BJ (cell line): Measurements from ENCODE around the gene EPB41L3. TPM values are rescaled to one million over a fixed set of nuclear protein-coding genes. Genes with fewer than 3 reads are reported as not detected.
A peak's percentile ranks its signal among the peaks of the same experiment; 100 is the strongest.

Experiments
- CTCF ChIA-PET: fragments of 350-600 bp; formaldehyde crosslinking; extraction: SDS; loops from one replicate; lab custom pipeline; 2021; ENCODE audit warnings: antibody characterized with exemption, inconsistent platforms; lab: Yijun Ruan, JAX
- POLR2A ChIA-PET: fragments of 300-600 bp; sonication (Branson Sonifier 250); formaldehyde crosslinking; extraction: SDS; loops from one replicate; lab custom pipeline; 2021; ENCODE audit warnings: antibody characterized with exemption; lab: Charles Lee
- DNase-seq: peaks from one replicate; pipeline ENCODE4 v3.0.0-alpha.2; 2011; ENCODE audit warnings: low read depth
- H3K27me3 ChIP-seq: 2 replicates; pipeline ENCODE4 v1.6.0; 2011; ENCODE audit warnings: low read length; ENCODE audit not compliant: control insufficient read depth, insufficient read depth
- H3K36me3 ChIP-seq: 2 replicates; pipeline ENCODE4 v1.5.1; 2011; ENCODE audit warnings: low read length; ENCODE audit not compliant: control insufficient read depth, insufficient read depth
- H3K4me3 ChIP-seq: 2 replicates; pipeline ENCODE4 v1.5.1; 2011; ENCODE audit warnings: low read depth, mild to moderate bottlenecking, control low read depth, low read length
- polyA plus RNA-seq: library from polyadenylated mRNA; depleted of rRNA; stranded (reverse); fragments of >200 nt; gene quantifications from 2 replicates; pipeline ENCODE4 v1.2.3, GENCODE V29; 2011
- TF ChIP-seq, protein P1 (sequence below): IDR thresholded peaks from 2 replicates; pipeline ENCODE4 v1.5.1; 2011; ENCODE audit warnings: low read depth, mild to moderate bottlenecking, control low read depth, inconsistent platforms, low read length, moderate library complexity; ENCODE audit not compliant: insufficient read depth

The EPB41L3 gene
- polyA plus RNA-seq, 1 experiment = 4.6 TPM

DNA sequence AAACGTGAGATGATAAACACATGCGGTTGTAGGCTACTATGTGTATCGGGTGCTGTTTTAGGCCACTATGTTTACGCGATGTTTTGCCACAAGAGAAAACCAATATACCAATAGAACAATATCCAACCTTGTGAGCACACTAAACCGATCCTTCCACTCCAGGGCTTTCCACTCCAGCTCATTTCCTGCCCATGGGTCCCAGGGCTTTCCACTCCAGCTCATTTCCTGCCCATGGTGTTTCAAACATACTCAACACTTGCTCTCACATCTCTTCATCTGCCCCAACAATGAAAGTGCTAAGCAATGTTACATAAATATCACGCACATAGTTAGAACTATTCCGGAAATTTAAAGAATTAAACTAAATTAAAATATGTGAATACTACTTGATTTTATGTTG lies 80.0 kb downstream of the EPB41L3 start:
- DNase-seq = no peak

DNA sequence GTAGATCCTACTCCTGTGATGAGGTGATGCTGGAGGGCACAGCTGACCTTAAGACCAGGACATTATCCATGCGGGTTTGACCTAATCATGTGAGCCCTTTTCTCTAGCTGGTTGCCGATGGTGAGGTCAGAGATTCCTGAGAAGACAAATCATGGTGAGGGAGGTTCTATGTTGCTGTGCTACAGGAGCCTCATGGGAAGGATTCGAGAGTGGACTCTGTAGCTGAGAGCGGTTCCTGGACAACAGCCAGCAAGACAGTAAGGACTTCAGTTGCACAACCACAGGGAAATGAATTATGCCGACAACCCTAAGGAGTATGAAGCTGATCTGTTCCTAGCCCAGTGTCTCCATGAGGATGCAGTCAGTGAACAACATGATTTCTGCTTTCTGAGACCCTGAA lies 80.4 kb downstream of the EPB41L3 start:
- H3K27me3 ChIP-seq = no peaks in the 10 kb centered on the region
- no peaks in the 10 kb centered on the region for H3K36me3 ChIP-seq
- TF ChIP-seq, protein P1, sequence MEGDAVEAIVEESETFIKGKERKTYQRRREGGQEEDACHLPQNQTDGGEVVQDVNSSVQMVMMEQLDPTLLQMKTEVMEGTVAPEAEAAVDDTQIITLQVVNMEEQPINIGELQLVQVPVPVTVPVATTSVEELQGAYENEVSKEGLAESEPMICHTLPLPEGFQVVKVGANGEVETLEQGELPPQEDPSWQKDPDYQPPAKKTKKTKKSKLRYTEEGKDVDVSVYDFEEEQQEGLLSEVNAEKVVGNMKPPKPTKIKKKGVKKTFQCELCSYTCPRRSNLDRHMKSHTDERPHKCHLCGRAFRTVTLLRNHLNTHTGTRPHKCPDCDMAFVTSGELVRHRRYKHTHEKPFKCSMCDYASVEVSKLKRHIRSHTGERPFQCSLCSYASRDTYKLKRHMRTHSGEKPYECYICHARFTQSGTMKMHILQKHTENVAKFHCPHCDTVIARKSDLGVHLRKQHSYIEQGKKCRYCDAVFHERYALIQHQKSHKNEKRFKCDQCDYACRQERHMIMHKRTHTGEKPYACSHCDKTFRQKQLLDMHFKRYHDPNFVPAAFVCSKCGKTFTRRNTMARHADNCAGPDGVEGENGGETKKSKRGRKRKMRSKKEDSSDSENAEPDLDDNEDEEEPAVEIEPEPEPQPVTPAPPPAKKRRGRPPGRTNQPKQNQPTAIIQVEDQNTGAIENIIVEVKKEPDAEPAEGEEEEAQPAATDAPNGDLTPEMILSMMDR = no peak
- ChIA-PET CTCF (interaction anchor here (1.6 kb wide), 1 partner anchor 20 kb away, joined by 4 read pairs; no protein-coding TSS in a partner anchor), POLR2A (no interaction called here)
- DNase-seq = peak; percentile 26
- H3K4me3 ChIP-seq = no peak overlapping the region

More for the DNA sequence above, 80.0 kb downstream of the EPB41L3 start:
- ChIA-PET POLR2A (no interaction called here), CTCF (interaction anchor here (1.6 kb wide), 1 partner anchor 21 kb away, joined by 4 read pairs; no protein-coding TSS in a partner anchor)
- H3K4me3 ChIP-seq = no peak overlapping the region
- no peaks in the 10 kb centered on the region for H3K27me3 ChIP-seq
- no peaks in the 10 kb centered on the region for H3K36me3 ChIP-seq
- TF ChIP-seq, protein P1 = no peak

DNA sequence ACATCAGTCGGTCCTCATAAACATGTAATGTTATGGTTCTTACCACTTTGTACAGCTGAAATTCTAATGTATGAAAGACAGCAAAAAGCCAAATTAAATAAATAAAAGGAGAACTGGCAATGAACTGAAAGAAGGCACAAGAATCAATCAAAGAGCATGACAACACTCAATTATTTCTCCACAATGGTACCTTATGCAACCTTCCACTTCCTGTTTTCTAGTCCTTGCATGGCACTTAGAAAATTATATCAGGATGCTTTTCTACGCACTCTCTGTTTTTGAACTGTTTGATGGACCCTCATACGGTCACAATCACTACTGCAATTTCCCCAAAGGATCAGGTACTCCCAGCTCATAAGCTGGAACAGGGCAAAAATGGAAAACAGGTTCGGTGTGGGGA lies 81.6 kb downstream of the EPB41L3 start:
- ChIA-PET CTCF (no interaction called here), POLR2A (no interaction called here)
- TF ChIP-seq, protein P1 = no peak
- no peak for DNase-seq
- no peaks in the 10 kb centered on the region for H3K27me3 ChIP-seq
- no peaks in the 10 kb centered on the region for H3K36me3 ChIP-seq
- H3K4me3 ChIP-seq = no peak overlapping the region

DNA sequence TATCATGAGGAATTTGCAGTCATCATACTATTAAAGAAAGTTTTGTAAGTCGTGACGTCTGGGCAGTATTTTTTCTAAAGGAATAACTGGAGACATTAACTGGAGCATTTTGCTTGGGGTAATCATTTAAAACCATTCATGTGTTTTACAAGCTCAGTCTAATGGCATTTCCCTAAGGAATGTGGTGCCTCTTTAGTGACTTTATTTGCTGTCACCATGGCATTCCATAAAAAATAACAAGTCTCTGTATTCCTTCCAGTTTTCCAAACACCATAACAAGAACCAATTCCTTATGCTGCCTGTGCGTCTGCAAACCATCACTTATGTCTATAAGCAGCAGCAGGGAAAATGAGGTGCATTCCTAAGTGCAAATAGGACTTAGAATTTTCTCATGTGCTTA lies 82.8 kb downstream of the EPB41L3 start:
- DNase-seq = peak; percentile 67
- ChIA-PET POLR2A (no interaction called here), CTCF (no interaction called here)
- no peaks in the 10 kb centered on the region for H3K27me3 ChIP-seq
- TF ChIP-seq, protein P1 = no peak
- no peak overlapping the region for H3K4me3 ChIP-seq
- H3K36me3 ChIP-seq = no peaks in the 10 kb centered on the region

DNA sequence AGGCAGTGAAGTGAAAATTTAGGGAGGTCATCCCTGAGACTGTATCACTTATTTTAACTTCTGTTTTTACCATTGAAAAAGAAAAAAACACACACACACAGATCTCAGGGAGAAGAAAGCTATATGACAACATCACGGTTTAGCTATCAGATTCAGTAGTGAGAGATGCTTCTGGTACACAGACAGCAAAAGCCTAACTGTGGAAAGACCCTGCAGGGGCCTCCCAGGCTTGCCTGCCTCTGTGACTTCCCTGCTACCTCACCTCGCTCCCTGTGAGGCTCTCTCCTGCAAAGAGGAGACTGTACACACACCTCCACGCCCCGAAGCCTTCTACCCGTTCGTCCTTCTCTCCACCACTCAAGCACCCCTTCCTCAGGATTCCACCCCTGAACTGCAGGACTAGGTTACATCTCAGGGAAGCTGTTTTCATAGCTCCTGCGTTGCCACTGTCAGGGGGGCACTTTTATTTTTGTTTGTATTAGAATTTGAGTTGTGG lies 86.3 kb downstream of the EPB41L3 start:
- DNase-seq = no peak
- ChIA-PET CTCF (interaction anchor here (1.4 to 1.9 kb wide), 3 partner anchors 89 to 384 kb away, joined by 3 to 10 read pairs (median 4); no protein-coding TSS in a partner anchor), POLR2A (interaction anchor here (0.6 kb wide), 1 partner anchor 79 kb away, joined by 3 read pairs; no protein-coding TSS in a partner anchor)

More for the DNA sequence above, 86.3 kb downstream of the EPB41L3 start:
- TF ChIP-seq, protein P1 = no peak
- Histone ChIP-seq H3K27me3 (no peaks in the 10 kb centered on the region), H3K36me3 (no peaks in the 10 kb centered on the region), H3K4me3 (no peak overlapping the region)
